DMS 273 treated with DMSO at 0.1 percent for 48 hours (cell line): ENCODE measurements around the gene CLCA1.
"Not testable (repeated sequence)": the region's sequence is repeated elsewhere in the genome, so short reads cannot be mapped to it uniquely, and the experiment has no call there.

ENCODE experiments used
- DNase-seq: peaks from one replicate; lab custom pipeline; 2025; lab: John Stamatoyannopoulos, UW

CLCA1 gene

GRCh38 chr1:86466109-86466844, 2.5 kb upstream of the CLCA1 start:
- no peak for DNase-seq

GRCh38 chr1:86466986-86467385, 1.7 kb upstream of the CLCA1 start:
- DNase-seq: no peak

- DNase-seq: no peak
Measured at GRCh38 chr1:86470859-86471258, 2.1 kb downstream of the CLCA1 start.

- DNase-seq: no peak
Measured at GRCh38 chr1:86471291-86471690, 2.6 kb downstream of the CLCA1 start.

DNA sequence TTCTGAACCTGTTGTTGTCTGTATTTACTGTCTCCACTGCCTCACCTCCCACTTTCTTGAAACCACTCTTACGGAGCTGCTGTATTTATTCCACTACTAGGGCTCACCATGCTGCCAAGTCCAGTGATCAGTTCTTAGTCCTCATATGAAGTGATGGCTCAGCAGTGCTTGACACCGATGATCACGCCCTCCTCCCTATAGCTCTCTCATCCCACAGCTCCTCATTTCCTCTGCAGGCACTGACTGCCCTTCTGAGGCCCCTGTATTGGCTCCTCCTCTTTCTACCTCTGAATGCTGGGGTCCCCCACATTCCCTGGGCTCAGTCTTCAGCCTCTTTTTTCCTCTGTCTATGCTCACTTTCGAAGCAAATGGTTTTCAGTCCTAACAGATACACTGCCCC, 3.4 kb downstream of the CLCA1 start:
- DNase-seq: no peak

GRCh38 chr1:86472767-86473166, 4.0 kb downstream of the CLCA1 start:
- DNase-seq: no peak

DNA sequence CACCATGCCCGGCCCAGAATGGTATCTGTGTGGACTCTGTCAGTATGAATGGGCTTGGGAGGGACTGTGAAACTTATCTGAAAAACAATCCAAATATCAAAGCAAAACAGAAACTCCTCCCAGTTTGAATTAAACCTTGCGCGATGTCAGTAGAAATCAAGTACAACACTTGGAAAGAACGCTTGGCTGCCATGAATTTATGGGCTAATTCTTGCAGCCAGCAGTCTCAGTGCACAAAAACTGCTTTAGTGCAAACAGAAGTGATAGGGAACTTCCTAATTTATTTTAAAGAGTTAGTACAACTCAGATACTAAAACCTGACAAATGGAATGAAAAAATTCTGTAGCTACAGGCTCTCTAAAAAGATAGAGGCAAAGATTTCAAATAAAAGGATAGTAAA, 8.5 kb downstream of the CLCA1 start:
- DNase-seq: no peak

- no peak for DNase-seq
Measured at GRCh38 chr1:86477682-86478081, 9.0 kb downstream of the CLCA1 start.

- no peak for DNase-seq
Measured at GRCh38 chr1:86478416-86479156, 9.9 kb downstream of the CLCA1 start.

DNA sequence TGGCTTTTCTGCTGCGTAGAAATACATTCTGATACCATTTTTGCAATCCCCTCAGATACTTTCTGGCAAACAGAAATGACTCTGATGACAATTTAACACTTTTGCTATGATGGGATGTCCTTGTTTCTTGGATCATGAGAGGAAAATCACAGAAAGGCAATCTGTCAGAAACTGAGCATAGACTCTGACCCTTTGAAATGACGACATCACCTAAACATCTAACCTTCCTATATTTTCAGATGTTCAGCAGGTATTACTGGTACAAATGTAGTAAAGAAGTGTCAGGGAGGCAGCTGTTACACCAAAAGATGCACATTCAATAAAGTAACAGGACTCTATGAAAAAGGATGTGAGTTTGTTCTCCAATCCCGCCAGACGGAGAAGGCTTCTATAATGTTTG, 13.2 kb downstream of the CLCA1 start:
- no peak for DNase-seq

- no peak for DNase-seq
Measured at GRCh38 chr1:86487131-86487810, 18.5 kb downstream of the CLCA1 start.

DNA sequence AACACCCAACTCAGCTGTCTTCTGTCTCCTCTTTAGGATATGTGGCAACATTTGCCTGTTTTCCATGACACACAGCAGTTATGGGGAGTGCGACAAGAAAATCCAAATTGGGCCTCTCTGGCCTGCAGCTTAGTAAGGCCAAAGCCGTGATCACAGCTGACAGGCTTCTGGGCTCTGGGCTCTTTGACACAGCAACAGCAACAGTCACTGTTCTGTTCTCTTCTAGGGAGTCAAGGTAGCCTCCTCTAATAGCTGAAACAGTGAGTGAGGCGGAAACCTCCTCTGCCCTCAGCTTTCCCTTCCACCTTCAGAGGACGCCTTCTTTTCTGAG, 19.0 kb downstream of the CLCA1 start:
- DNase-seq: no peak

DNA sequence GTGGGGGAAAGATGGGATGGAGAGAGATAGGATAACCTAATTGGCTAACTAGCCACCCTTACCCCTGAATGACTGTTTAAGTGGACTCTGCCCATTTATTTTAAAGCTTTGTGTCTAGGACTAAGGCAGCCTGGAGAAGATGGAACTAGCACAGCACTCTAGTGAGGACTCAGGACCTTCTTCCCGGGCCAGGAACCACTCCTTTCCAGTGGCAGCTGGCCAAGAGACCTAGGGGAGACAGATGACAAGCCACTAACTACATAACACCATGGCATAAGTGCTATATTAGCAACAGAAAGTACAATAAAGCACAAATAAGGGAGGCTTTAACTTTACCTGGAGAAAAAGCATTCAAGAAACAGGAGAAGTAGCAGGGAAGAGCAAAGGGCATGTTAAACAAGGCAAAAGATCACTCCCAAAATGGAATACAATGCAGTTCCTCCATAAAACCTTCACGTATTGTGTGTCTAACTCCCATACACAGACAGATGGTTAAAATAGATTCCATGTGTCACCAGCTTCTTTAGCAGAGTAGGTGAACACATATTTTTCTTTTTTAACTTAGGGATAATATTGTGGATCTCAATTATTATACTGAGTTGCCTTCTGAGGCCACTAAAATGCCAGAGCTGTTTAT, 20.6 kb downstream of the CLCA1 start:
- DNase-seq: no peak

GRCh38 chr1:86491171-86491950, 22.6 kb downstream of the CLCA1 start:
- DNase-seq: no peak

- no peak for DNase-seq
Measured at GRCh38 chr1:86498281-86498680, 29.6 kb downstream of the CLCA1 start.

GRCh38 chr1:86499987-86500593, 31.4 kb downstream of the CLCA1 start:
- DNase-seq: peak; percentile 4

DNA sequence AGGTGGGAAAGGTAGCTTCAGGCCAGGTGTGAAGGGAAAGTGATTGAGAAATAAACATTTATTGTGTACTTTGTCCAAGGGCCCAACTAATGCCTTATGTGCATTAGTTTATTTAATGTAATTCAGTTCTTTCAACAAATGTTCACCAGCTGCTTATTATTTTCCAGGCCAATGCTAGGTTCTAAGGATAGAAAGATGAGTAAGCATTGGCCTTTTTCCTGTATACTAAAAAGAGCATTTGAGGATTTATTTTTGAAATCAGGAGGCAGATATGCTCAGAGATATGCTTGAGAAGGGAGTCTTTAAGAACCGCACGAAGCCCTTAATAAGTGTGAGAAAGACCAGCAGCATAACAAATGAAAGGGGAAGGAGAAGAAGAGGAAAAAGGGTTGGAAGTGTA, 32.0 kb downstream of the CLCA1 start:
- no peak for DNase-seq

DNA sequence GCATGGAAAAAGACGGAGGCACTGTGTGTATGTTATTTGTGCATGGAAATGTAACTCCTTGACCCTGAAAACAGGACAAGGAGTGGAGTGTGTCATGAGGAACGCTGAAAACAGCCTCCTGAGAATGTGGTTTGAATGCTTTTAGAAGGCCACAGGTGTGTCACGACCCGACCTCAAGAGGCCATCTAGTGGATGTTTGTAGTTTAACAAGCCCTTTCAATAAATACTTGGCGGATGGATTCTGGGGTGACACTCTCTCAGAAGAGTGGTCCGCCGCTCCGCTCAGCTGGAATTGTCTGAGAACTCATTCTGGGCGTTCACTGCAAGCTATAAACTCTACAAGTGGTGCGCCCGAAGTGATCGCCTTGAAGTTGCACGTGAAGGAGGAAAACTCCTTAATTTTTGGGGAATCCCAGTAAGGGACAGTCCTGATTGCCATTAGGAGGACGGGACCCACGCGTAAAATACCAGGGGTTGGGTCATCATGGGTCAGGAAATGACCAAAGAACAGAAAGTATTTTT, 33.5 kb downstream of the CLCA1 start:
- DNase-seq: not testable (repeated sequence)

GRCh38 chr1:86502721-86503405, 34.1 kb downstream of the CLCA1 start:
- DNase-seq: no peak

DNA sequence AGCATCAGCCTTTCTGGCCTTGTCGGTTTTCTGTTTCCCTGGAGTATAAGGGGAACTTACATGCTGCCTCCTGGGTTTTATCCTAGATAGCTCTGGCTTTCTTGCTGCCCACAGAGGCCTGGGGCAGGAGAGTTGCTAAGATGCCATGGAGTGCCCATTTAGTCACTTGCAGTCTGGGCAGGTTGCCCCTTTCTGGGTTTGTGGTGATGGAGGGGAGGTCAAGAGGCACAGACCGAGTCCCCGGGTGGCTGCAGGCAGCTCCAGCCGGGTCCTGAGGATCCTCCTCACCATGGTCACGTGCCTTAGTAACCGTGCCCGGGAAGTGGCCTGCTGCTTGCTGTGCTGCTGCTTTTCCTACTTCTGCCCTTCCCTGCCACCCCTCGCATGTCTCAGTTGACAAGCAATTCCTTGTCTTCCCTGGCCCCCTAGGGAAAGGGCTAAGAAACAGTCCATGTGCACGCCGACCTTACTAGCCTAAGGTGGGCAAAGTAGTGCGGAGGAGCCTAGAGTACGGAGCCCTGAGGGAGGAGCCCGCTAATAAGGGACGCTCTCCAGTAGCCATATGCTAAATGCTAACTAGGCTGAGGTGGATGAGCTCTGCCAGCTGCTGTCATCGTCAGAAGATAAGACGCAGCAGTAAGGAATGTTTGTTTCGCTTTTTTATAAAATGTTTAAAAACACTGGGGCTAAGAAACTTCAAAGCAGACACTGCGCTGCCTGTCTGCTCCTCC, 34.8 kb downstream of the CLCA1 start:
- DNase-seq: no peak
